ENCODE measurements around the gene EHBP1.

The EHBP1 gene

DNA sequence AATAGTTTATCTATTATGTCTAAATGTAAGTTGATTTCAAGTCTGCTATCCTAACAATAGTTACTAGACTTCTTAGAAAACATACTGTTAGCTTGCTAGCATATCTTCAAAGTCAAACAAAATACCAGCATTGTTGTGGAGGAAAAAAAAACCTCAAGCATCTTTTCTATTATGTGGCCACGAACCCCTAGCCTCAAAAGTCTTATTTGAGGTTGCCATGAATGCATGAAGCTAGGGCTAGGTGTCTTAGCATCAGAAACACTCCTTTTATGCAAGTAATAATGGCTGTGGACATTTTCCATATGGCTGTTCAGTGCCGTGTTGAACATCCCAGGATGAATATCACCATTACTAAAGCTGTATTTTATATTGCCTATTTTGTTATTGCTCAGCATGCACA is 258.5 kb downstream of the EHBP1 start:
- no peak for DNase-seq (ENCODE audit: low read depth)

DNA sequence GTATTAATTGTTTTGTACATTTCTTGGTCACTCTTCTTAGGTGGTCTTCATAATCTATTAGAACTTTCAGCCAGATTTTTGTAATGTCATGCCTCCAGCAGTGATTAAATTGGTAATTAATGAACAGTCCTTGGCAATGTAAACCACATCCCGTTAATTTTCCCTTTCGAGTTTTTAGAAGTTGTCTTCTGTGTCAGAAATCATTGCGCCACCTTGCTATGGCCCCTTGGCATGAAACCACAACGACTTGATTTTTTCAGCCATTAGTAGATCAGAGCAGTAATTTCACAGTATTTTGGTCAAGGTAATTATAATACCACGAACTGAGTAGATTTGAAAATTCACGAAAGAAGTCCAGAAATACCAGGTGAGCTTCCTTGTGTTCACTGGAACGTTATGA is 259.2 kb downstream of the EHBP1 start:
- DNase-seq (ENCODE audit: low read depth), result no peak

DNA sequence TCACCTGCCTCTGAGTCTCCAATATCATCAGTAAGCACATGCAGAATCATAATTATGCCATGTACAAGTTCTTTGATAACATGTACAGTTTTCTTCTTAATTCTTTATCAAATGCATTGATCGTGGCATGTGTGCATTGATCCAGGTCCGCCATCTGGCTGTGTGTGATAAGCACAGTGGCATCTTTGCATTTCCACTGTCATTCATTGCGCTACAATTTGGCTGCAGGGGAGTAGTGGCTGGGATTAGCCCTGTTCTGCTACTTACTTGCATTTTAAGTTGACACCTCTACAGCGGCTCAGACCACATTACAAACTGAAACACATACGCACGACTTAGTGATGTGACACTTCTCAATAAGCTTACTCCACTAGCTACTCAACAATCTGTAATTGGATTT is 261.5 kb downstream of the EHBP1 start:
- DNase-seq (ENCODE audit: low read depth), result peak; percentile 21

- no peak for DNase-seq (ENCODE audit: low read depth)
Measured at GRCh38 chr2:62968168-62968567, 262.7 kb downstream of the EHBP1 start.

- no peak for DNase-seq (ENCODE audit: low read depth)
Measured at GRCh38 chr2:62968668-62969067, 263.2 kb downstream of the EHBP1 start.

DNA sequence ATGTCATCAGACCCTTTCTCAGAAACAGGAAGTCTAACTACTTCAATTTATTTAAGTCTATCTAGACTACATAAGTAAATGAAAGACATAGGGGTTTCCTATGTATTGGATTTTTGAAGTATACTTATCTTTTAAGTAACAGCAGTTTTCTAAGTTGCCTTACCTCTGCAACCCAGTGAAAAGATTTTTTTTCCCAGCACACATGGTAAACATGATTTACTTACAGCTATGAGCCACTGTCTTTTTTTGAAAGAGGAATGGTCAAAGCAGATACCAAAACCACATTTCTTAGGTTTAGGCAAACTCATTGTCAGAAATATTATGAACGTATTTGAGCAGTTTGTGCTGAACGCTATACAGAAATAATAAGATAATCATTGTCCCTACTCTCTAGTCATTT is 266.4 kb downstream of the EHBP1 start:
- peak; percentile 12 for DNase-seq (ENCODE audit: low read depth)

DNA sequence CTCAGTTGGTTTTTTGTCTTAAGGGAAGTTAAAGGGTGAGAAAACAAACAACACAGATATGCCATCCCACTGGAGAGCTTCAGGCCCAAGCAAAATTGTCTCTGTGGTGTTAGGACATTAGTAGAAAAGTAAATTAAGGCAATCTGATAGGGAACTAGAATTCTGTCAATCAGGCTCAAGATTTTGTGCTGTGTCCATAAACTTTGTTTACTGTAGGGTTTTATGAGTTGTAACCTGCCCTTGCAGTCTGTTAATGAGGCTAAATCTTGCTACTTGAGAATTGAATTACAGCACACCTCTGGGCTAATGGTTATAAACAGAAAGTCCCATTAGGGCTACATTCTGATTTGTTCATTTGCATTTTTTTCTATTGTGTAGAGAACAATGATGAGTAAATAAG is 267.1 kb downstream of the EHBP1 start:
- no peak for DNase-seq (ENCODE audit: low read depth)

DNA sequence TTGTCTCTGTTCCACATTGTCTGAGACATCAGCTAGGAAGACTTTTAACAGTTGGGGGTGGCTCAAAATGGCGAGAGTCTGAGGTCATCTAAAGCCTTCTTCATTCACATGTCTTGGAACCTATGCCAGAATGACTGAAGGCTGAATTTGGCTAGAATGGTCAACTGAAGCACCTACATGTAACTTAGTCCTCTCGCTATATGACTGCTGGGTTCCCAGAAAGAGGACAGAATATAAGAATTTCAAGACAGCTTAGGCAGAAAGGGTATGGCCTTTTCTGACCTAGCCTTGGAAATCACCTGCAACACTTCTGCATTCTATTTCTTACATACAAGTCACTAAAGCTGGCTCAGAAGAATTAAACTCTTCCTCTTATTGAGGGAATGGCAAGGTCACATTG is 269.5 kb downstream of the EHBP1 start:
- no peak for DNase-seq (ENCODE audit: low read depth)

- no peak for DNase-seq (ENCODE audit: low read depth)
Measured at GRCh38 chr2:62991605-62992004, 286.1 kb downstream of the EHBP1 start.

GRCh38 chr2:62992561-62992960 is 287.0 kb downstream of the EHBP1 start:
- no peak for DNase-seq (ENCODE audit: low read depth)

GRCh38 chr2:62994206-62994605 is 288.7 kb downstream of the EHBP1 start:
- DNase-seq (ENCODE audit: low read depth), result no peak

DNA sequence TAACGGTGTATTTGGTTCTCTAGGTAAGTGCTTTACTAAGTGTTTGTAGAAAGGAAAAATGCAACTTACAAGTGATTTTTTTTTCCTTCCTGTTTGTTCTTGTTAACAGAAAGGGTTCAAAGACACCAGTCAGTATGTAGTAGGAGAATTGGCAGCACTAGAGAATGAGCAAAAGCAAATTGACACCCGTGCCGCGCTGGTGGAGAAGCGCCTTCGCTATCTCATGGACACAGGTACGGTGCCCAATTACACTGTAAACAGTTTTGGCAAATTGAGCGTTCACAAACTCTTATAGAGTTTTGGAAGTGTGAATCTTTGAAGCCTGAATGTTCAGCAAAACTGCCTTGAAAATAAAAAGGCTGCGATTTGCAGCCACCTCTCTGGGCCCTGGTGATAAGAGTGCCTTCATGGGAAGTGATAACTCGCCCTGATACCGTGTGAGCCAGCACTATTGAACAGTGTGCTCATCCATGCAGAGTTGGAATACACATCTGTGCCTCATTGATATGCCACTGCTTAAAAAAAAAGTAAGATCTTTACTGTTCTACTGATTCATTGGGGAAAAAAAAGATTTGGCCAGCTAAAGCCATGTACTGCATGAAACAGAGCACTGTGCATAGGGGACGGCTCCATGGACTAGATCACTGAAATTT is 291.1 kb downstream of the EHBP1 start:
- DNase-seq (ENCODE audit: low read depth), result peak; percentile 29

DNA sequence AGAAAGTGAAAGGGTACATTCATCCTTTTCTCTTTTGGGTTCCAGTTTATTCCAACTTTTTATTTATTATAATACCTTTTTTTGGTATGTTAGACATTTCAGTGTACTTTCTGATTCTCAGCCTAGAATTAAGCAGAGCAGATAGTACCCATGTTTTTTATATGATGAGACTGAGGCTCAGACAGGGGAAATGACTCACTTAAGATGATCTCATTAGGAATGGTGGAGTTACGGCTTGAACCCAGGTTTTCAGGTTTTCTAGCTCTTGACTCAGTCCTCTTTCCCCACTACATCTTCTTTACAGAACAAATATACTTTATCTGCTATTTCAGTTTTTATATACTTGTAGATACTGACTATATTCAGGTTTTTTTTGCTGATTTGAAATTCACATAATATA is 293.4 kb downstream of the EHBP1 start:
- no peak for DNase-seq (ENCODE audit: low read depth)

DNA sequence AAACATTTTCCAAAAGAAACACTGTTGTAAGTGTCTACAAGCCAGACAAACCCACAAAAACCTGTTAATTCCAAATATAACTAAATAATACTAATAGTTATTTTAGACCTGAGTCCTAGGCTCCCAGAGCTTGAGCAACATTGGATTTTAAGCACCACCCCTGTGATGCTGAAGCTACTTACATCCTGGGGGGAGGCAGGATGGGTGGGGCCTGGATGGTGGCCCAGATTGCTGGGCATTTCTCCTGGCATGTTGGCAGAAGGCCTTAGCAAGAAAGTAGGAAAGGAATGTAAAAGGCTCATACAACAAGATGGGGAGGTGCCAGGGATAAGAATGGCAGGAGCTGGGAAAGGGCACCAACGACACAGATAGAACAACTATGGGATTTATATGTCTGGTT is 294.4 kb downstream of the EHBP1 start:
- no peak for DNase-seq (ENCODE audit: low read depth)

GRCh38 chr2:63000801-63001200 is 295.3 kb downstream of the EHBP1 start:
- no peak for DNase-seq (ENCODE audit: low read depth)

- DNase-seq (ENCODE audit: low read depth), result no peak
Measured at GRCh38 chr2:63001576-63001975, 296.1 kb downstream of the EHBP1 start.

GRCh38 chr2:63003351-63003750 is 297.8 kb downstream of the EHBP1 start:
- DNase-seq (ENCODE audit: low read depth), result no peak

- DNase-seq (ENCODE audit: low read depth), result no peak
Measured at GRCh38 chr2:63007813-63008458, 302.4 kb downstream of the EHBP1 start.

DNA sequence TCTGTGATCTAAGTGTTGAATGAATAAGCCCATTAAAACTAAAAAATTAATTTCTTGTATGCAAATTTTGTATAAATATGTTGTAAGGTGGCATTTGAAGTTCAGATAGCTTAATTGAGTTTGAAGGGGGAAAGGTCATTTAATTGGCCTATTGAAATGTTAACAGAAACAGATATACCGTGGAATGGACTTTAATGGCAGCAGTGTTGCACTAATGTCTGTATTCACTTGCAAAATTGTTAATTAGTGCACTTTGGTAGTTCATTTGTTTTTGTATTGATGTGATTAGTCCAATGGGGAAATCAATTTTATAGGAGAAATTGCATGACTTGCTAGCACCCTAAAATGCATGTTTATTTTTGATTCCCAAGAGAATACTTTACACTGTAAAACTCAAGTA is 303.3 kb downstream of the EHBP1 start:
- DNase-seq (ENCODE audit: low read depth), result no peak

- no peak for DNase-seq (ENCODE audit: low read depth)
Measured at GRCh38 chr2:63009490-63009889, 304.0 kb downstream of the EHBP1 start.

GRCh38 chr2:63012541-63012940 is 307.0 kb downstream of the EHBP1 start:
- no peak for DNase-seq (ENCODE audit: low read depth)

GRCh38 chr2:63013438-63013837 is 307.9 kb downstream of the EHBP1 start:
- no peak for DNase-seq (ENCODE audit: low read depth)

DNA sequence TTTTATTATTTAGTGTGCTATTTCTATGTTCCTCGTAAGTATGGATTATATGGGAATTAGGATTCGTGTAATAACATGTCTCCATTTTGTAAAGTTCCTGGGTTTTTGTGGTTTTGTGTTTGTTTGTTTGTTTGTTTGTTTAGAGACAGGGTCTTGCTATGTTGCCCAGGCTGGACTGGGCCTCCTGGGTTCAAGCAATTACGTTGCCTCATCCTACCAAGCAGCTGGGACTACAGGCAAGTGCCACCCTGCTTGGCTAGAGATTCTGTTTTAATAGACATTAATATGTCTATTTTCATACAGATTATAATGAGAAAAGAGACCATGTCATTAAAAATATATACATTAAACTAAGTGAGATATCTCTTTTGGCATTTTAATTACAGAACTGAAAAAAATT is 309.9 kb downstream of the EHBP1 start:
- DNase-seq (ENCODE audit: low read depth), result no peak

DNA sequence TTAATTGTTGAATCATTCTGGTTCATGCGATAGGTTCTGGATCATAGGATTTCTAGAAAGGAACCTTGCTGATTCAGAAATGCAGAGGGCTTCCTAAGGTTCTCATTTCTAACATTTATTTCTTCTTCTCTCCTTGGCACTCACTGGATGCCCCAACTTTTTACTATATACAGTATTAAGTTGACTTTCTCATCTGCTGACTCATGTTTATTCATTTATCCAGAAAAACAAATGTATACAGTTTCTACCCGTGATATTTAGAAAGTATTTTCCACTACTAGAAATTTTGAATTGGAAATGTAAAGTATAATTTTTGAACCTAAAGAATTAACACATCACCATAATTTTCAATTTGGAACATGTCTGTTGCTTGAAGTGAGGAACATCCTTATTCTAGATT is 312.9 kb downstream of the EHBP1 start:
- DNase-seq (ENCODE audit: low read depth), result no peak

Data from CMK (cell line).